BLaER1 (cell line): ENCODE results near the gene KRT74.

ENCODE experiments used
- H3K27ac ChIP-seq: shearing (Covaris generic); formaldehyde crosslinking; 2 replicates; pipeline ENCODE4 v1.8.1; 2022
- H3K27me3 ChIP-seq: shearing (Covaris generic); formaldehyde crosslinking; 2 replicates; pipeline ENCODE4 v1.8.1; 2022
- H3K36me3 ChIP-seq: shearing (Covaris generic); formaldehyde crosslinking; 2 replicates; pipeline ENCODE4 v1.8.1; 2022
- H3K4me1 ChIP-seq: shearing (Covaris generic); formaldehyde crosslinking; 2 replicates; pipeline ENCODE4 v1.8.1; 2022
- H3K4me2 ChIP-seq: shearing (Covaris generic); formaldehyde crosslinking; 2 replicates; pipeline ENCODE4 v1.8.1; 2022
- H3K4me3 ChIP-seq: shearing (Covaris generic); formaldehyde crosslinking; 2 replicates; pipeline ENCODE4 v1.8.1; 2022
- H3K9ac ChIP-seq: shearing (Covaris generic); formaldehyde crosslinking; 2 replicates; pipeline ENCODE4 v1.8.1; 2022
- H3K9me3 ChIP-seq: shearing (Covaris generic); formaldehyde crosslinking; 2 replicates; pipeline ENCODE4 v1.8.1; 2022
- H4K20me1 ChIP-seq: shearing (Covaris generic); formaldehyde crosslinking; 2 replicates; pipeline ENCODE4 v1.8.1; 2022
- Cebpa-rat ChIP-seq: shearing (Covaris generic); IDR thresholded peaks from 2 replicates; pipeline ENCODE4 v1.8.1; 2022

KRT74 gene

DNA sequence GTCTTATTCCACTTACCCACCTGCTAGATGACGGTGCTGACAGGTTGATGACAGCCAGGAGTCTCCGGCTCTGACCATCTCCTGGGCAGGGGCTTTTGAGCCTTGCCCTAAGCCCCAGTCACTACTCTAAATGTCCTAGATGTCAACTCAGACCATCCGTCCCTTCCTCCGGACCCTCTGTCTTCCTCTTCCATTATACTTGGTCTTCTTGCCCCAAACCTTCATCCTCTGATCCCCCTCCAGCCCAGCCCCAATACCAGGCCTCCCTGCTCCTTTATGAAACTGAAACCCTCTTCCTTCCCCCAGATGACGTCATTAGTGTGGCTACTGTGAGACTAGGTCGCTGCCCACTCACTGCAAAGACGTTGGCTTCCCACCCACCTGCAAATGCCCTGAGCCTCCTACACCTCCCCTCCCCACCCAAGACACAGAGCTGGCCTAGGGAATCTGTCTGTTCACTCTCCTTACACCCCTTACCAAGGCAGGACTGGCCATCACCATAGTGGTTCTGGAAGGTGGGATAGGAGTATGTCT lies 30.8 kb downstream of the KRT74 start:
- Histone ChIP-seq H4K20me1 (no peaks in the 10 kb centered on the region), H3K4me2 (no peak overlapping the region), H3K27ac (no peak overlapping the region), H3K9me3 (no peaks in the 10 kb centered on the region), H3K36me3 (no peaks in the 10 kb centered on the region), H3K27me3 (no peaks in the 10 kb centered on the region), H3K4me1 (peaks cover 6% of the 10 kb centered on the region; the same call in 1 of the 2 replicates), H3K9ac (no peak overlapping the region), H3K4me3 (no peak overlapping the region)
- no peak for TF ChIP-seq Cebpa-rat

DNA sequence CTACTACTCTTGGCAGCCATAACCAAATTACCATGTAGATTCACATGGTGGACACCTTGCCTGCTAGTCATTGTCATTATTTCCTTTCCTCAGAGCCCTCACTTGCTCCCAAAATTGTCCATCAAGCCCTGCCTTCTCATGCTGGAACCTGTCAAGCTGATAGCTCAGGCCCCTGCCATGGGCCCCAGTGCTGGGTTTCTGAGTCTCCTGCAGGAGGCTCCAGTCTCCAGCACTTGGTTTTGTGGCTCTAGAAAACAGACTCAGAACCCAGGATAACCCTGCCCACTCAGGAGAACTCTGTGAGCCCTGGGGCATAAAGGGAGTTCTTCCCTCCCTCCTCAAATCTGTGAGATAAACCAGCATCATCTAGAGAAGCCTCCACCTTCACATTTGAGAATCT lies 31.5 kb downstream of the KRT74 start:
- Histone ChIP-seq H3K9me3 (no peaks in the 10 kb centered on the region), H3K4me1 (peaks cover 1% of the 10 kb centered on the region; the same call in 1 of the 2 replicates), H3K9ac (no peak overlapping the region), H3K36me3 (no peaks in the 10 kb centered on the region), H4K20me1 (no peaks in the 10 kb centered on the region), H3K27me3 (no peaks in the 10 kb centered on the region), H3K27ac (no peak overlapping the region), H3K4me2 (no peak overlapping the region), H3K4me3 (no peak overlapping the region)
- TF ChIP-seq Cebpa-rat: no peak

DNA sequence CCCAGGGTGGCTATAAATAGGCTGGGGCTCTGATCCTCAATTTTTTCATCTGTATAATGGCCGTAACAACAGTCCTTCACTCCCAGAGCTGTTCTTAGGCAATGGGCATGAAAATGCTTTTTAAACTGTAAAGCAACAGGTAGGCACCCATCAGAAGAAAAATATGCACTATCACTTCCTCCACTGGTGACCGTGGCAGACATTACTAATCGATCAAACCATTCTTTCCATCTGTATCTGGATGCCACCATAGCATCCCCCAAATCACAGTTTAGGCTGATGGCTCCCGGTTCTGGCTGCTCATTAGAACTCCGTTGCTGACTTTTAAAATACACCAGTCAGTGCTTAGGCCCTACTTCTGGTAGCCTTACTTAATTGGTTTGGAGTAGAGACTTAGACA lies 31.9 kb downstream of the KRT74 start:
- Histone ChIP-seq H3K27me3 (no peaks in the 10 kb centered on the region), H3K4me2 (no peak overlapping the region), H3K4me1 (no peaks in the 10 kb centered on the region), H3K36me3 (no peaks in the 10 kb centered on the region), H3K9ac (no peak overlapping the region), H3K9me3 (no peaks in the 10 kb centered on the region), H3K4me3 (no peak overlapping the region), H3K27ac (no peak overlapping the region), H4K20me1 (no peaks in the 10 kb centered on the region)
- TF ChIP-seq Cebpa-rat: no peak

GRCh38 chr12:52540531-52540930 lies 33.1 kb downstream of the KRT74 start:
- Histone ChIP-seq H3K36me3 (no peaks in the 10 kb centered on the region), H3K4me1 (no peaks in the 10 kb centered on the region), H3K9me3 (no peaks in the 10 kb centered on the region), H3K9ac (no peak overlapping the region), H3K27me3 (no peaks in the 10 kb centered on the region), H3K4me2 (no peak overlapping the region), H3K4me3 (no peak overlapping the region), H3K27ac (no peak overlapping the region), H4K20me1 (no peaks in the 10 kb centered on the region)
- TF ChIP-seq Cebpa-rat: no peak

- no peaks in the 10 kb centered on the region for H4K20me1 ChIP-seq
- TF ChIP-seq Cebpa-rat: no peak
- no peak overlapping the region for H3K9ac ChIP-seq
- H3K36me3 ChIP-seq: no peaks in the 10 kb centered on the region
- H3K4me3 ChIP-seq: no peak overlapping the region
- no peaks in the 10 kb centered on the region for H3K9me3 ChIP-seq
- H3K4me2 ChIP-seq: no peak overlapping the region
- H3K4me1 ChIP-seq: no peaks in the 10 kb centered on the region
- H3K27me3 ChIP-seq: no peaks in the 10 kb centered on the region
- H3K27ac ChIP-seq: no peak overlapping the region
These were observed 33.8 kb downstream of the KRT74 start for GRCh38 chr12:52539821-52540173.

DNA sequence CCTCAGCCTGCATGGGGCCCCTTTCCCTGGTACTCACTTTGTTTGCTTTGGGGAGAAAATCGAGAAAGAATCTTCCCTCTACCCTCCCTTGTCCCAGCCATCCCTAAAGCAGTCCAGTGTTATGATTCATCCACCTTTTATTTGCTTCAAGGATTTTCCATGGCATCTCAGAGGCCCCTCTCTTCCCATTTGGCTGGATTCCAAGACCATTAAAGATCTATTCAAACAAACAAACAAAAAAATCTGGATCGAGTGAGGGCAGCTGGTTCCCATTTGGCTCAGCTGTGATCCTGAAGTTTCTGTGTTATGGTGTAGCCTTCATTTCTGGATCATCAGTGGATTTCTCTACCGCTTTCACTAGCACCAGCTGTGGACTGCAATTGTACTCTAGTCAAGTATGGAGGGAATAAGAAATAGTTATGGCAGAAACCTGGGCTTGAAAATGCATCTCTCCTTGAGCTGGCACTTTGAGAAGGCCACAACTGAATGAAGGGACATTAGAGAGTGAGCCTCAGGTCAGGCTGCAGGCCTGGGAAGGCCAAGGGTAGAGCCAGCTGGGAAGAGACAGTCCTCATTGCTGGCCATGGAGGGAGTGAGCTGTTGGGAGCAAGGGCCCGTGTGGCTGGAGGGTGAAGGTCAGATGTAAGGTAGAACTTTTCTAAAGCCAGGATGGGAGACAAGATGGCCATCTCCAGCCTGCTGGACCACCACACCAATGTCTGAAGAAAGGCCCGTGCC lies 34.4 kb downstream of the KRT74 start:
- Histone ChIP-seq H3K4me1 (no peaks in the 10 kb centered on the region), H3K27ac (no peak overlapping the region), H4K20me1 (no peaks in the 10 kb centered on the region), H3K4me2 (no peak overlapping the region), H3K9ac (no peak overlapping the region), H3K9me3 (no peaks in the 10 kb centered on the region), H3K27me3 (no peaks in the 10 kb centered on the region), H3K4me3 (no peak overlapping the region), H3K36me3 (no peaks in the 10 kb centered on the region)
- no peak for TF ChIP-seq Cebpa-rat

DNA sequence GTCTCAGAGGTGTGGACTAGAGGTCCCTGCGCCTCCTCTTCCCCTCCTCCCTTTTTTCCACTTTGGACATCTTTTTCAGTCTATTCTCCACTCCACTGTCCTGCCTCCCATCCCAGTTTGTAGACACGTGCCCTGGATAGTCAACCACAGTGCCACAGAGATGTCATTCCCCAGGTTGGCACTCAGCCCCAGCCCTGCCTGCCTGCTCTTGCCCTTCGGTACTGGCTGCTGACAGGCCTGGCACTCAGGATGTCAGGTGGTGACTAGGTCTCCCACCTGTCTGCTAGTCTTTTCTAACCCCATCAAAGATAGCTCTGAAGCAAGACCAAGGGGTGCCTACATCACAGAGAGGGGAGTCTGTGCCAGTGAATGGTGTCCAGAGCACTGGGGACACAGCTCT lies 36.5 kb downstream of the KRT74 start:
- no peak overlapping the region for H3K4me2 ChIP-seq
- no peaks in the 10 kb centered on the region for H3K4me1 ChIP-seq
- no peaks in the 10 kb centered on the region for H3K9me3 ChIP-seq
- no peaks in the 10 kb centered on the region for H3K36me3 ChIP-seq
- no peaks in the 10 kb centered on the region for H4K20me1 ChIP-seq
- no peak for TF ChIP-seq Cebpa-rat
- no peaks in the 10 kb centered on the region for H3K27me3 ChIP-seq
- H3K4me3 ChIP-seq: no peak overlapping the region
- no peak overlapping the region for H3K27ac ChIP-seq
- no peak overlapping the region for H3K9ac ChIP-seq

DNA sequence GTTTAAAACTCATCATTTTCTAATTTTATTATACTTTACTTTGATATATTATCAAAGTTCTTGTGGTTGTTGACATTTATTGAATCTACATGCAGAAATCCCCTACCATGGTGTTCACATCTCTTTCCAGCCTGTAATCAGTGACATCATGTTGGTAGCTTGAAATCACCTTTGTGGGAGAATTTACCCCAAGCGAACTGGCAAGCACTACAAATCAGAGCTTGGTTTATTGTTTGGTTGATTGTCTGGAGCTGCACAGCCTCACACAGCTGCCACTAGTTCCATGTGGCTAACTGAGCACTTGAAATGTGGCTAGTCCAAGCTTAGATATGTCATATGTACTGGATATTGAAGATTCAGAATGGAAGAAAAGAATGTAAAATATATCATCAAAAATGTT lies 38.1 kb downstream of the KRT74 start:
- no peaks in the 10 kb centered on the region for H3K27me3 ChIP-seq
- H3K4me1 ChIP-seq: 0 out of 2 replicates have a peak, but pooled peaks cover 3% of the 10 kb centered on the region
- H4K20me1 ChIP-seq: no peaks in the 10 kb centered on the region
- no peak overlapping the region for H3K27ac ChIP-seq
- H3K9ac ChIP-seq: no peak overlapping the region
- no peak overlapping the region for H3K4me2 ChIP-seq
- no peaks in the 10 kb centered on the region for H3K9me3 ChIP-seq
- H3K36me3 ChIP-seq: no peaks in the 10 kb centered on the region
- no peak overlapping the region for H3K4me3 ChIP-seq
- TF ChIP-seq Cebpa-rat: no peak

DNA sequence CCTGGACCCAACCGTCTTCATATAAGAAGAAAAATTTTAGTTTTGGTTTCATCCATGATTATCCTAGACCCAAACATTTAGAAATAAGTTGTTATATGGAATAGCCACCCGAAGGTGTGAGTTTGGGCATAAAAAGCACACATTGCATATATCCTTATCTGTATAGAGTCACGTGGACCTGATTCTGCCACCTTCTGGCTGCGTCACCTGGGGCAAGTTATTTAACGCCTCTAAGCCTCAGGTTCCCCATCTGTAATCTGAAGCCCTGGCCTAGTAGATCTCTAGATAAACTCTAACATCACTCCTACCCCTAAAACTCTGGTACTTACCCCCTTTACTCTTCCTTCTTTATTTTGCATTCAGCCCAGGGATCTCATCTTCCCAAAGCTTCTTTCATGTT lies 39.2 kb downstream of the KRT74 start:
- Histone ChIP-seq H3K27me3 (no peaks in the 10 kb centered on the region), H3K4me3 (no peak overlapping the region), H3K4me1 (0 out of 2 replicates have a peak, but pooled peaks cover 5% of the 10 kb centered on the region), H3K27ac (no peak overlapping the region), H3K9me3 (no peaks in the 10 kb centered on the region), H4K20me1 (no peaks in the 10 kb centered on the region), H3K9ac (no peak overlapping the region), H3K4me2 (no peak overlapping the region), H3K36me3 (no peaks in the 10 kb centered on the region)
- no peak for TF ChIP-seq Cebpa-rat

DNA sequence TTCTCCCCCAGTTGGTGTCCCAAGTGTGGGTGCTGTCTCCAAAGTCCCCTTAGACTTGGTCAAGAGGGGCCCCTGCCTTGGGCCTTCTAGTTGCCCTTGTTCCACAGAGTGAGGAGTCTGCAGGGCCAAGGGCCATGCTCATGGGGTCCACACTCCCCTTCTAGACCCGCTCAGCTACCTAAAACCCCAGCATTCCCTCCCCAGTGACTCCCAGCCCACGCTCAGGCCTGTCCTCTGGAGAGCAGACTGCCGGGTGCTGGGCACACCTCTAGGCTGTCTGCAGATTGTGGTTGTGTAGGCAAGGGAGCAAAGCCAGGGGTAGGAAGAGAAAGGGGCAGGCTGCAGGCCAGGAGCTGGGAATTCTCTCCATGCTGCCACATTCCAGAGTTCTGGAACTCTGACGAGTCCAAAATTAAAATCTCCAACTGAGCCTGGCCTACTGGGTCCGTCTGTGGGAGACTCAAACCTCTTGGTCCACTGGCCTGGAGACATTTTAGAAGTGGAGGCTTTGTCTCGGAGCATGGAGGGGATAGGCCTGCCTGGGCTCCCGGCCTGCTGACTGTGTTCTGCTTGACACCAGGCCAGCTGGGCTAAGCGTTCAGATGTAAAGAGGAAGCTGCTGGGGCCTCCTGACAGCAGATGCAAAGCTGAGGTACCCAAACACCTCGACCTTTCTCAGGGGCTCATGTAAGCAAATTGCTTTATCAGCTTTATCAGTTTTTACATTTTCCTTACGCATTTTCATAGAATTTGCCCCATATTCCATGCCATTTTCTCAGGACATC lies 39.8 kb downstream of the KRT74 start:
- no peak overlapping the region for H3K9ac ChIP-seq
- no peak overlapping the region for H3K4me3 ChIP-seq
- no peak overlapping the region for H3K27ac ChIP-seq
- no peaks in the 10 kb centered on the region for H3K27me3 ChIP-seq
- no peaks in the 10 kb centered on the region for H3K9me3 ChIP-seq
- H3K4me2 ChIP-seq: no peak overlapping the region
- TF ChIP-seq Cebpa-rat: no peak
- H3K4me1 ChIP-seq: 0 out of 2 replicates have a peak, but pooled peaks cover 5% of the 10 kb centered on the region
- no peaks in the 10 kb centered on the region for H3K36me3 ChIP-seq
- H4K20me1 ChIP-seq: no peaks in the 10 kb centered on the region
